K562 (cell line): Measurements from ENCODE around the gene ZNF146. TPM values are rescaled to one million over a fixed set of nuclear protein-coding genes. Genes with fewer than 3 reads are reported as not detected.

Source experiments
- ARNT ChIP-seq, 2 experiments: fragments of 450-650 bp; IDR thresholded peaks; 2 replicates each; pipeline ENCODE4 v1.6.1; 2016; ENCODE audit warnings: mild to moderate bottlenecking in 1 of 2
- CBX3 ChIP-seq, 2 experiments: IDR thresholded peaks; 1 replicate in 1 of 2; 2 replicates in 1 of 2; pipeline ENCODE4 v1.6.1; 2012; ENCODE audit warnings: inconsistent platforms in 2 of 2, low read length in 2 of 2, borderline replicate concordance in 1 of 2, control low read depth in 1 of 2
- CREB1 ChIP-seq, 2 experiments: sonication (generic) in 1 of 2; formaldehyde crosslinking in 1 of 2; IDR thresholded peaks; 2 replicates each; pipeline versions ENCODE4 v1.6.1 to v1.8.0; 2012 to 2022; ENCODE audit warnings: inconsistent platforms in 1 of 2, mild to moderate bottlenecking in 1 of 2, missing genetic modification reagents in 1 of 2, moderate library complexity in 1 of 2
- ERF ChIP-seq: fragments of 450-650 bp; formaldehyde crosslinking; IDR thresholded peaks from 2 replicates; pipeline ENCODE4 v1.4.0; 2020; ENCODE audit warnings: mild to moderate bottlenecking, mixed read lengths
- HDAC3 ChIP-seq: fragments of 450-650 bp; IDR thresholded peaks from 2 replicates; pipeline ENCODE4 v1.6.1; 2018; ENCODE audit warnings: borderline replicate concordance, mild to moderate bottlenecking, moderate library complexity; ENCODE audit not compliant: partially characterized antibody
- HMG20B ChIP-seq: fragments of 250-450 bp; sonication (Bioruptor Pico); IDR thresholded peaks from 2 replicates; pipeline ENCODE4 v1.5.0; 2021; ENCODE audit warnings: mild to moderate bottlenecking
- IRF2 ChIP-seq: sonication (generic); formaldehyde crosslinking; IDR thresholded peaks from 2 replicates; pipeline ENCODE4 v1.8.1; 2022; ENCODE audit warnings: mild to moderate bottlenecking, missing genetic modification reagents
- JUN ChIP-seq, 2 experiments: sonication (generic) in 1 of 2; formaldehyde crosslinking in 1 of 2; IDR thresholded peaks; 2 replicates each; pipeline versions ENCODE4 v1.6.1 to v1.8.0; 2012 to 2022; ENCODE audit warnings: borderline replicate concordance in 2 of 2, mild to moderate bottlenecking in 2 of 2, improper control_type of control experiment in 1 of 2, low read depth in 1 of 2, low read length in 1 of 2, missing genetic modification reagents in 1 of 2
- L3MBTL2 ChIP-seq: fragments of 450-650 bp; IDR thresholded peaks from 2 replicates; pipeline ENCODE4 v1.6.1; 2016; ENCODE audit warnings: mild to moderate bottlenecking, moderate library complexity
- MAFG ChIP-seq: fragments of 450-650 bp; conservative IDR thresholded peaks from 2 replicates; pipeline ENCODE4 v1.6.1; 2016; ENCODE audit warnings: missing genetic modification characterization, missing compliant biosample characterization
- MCM5 ChIP-seq: fragments of 450-650 bp; IDR thresholded peaks from 2 replicates; pipeline ENCODE4 v1.6.1; 2016; ENCODE audit warnings: low read depth
- MEIS2 ChIP-seq: fragments of 450-650 bp; IDR thresholded peaks from 2 replicates; pipeline ENCODE4 v1.6.1; 2014; ENCODE audit warnings: mild to moderate bottlenecking; ENCODE audit not compliant: partially characterized antibody
- MLX ChIP-seq, 2 experiments: fragments of 450-650 bp in 1 of 2; sonication (generic) in 1 of 2; formaldehyde crosslinking; conservative IDR thresholded peaks; 2 replicates each; pipeline versions ENCODE4 v1.4.0 to v1.8.1; 2020 to 2022; ENCODE audit warnings: mild to moderate bottlenecking in 1 of 2, missing genetic modification reagents in 1 of 2
- NBN ChIP-seq: fragments of 450-650 bp; IDR thresholded peaks from 2 replicates; pipeline ENCODE4 v1.6.1; 2016; ENCODE audit warnings: low read depth, mild to moderate bottlenecking
- NONO ChIP-seq, 2 experiments: fragments of 200-400 bp in 1 of 2; fragments of 450-650 bp in 1 of 2; formaldehyde crosslinking in 1 of 2; IDR thresholded peaks; 2 replicates each; pipeline ENCODE4 v1.6.1; 2017; ENCODE audit warnings: low read depth in 2 of 2, mild to moderate bottlenecking in 2 of 2, moderate library complexity in 2 of 2, low read length in 1 of 2
- SRSF9 ChIP-seq: fragments of 200-400 bp; formaldehyde crosslinking; IDR thresholded peaks from 2 replicates; pipeline ENCODE4 v1.6.1; 2017; ENCODE audit warnings: low read depth, low read length, borderline replicate concordance
- STAT5A ChIP-seq: IDR thresholded peaks from 2 replicates; pipeline ENCODE4 v1.6.1; 2012; ENCODE audit warnings: low read length, inconsistent platforms, borderline replicate concordance
- TGIF2 ChIP-seq: sonication (generic); formaldehyde crosslinking; IDR thresholded peaks from 2 replicates; pipeline ENCODE4 v1.8.1; 2022; ENCODE audit warnings: mild to moderate bottlenecking, missing genetic modification reagents, moderate library complexity
- TRIM28 ChIP-seq: fragments of 450-650 bp; IDR thresholded peaks from 2 replicates; pipeline ENCODE4 v1.6.1; 2017
- USF1 ChIP-seq: sonication (generic); formaldehyde crosslinking; IDR thresholded peaks from 2 replicates; pipeline ENCODE4 v1.9.0; 2022; ENCODE audit warnings: mild to moderate bottlenecking, missing genetic modification reagents
- ZFP30 ChIP-seq: fragments of 250-450 bp; sonication (Bioruptor Pico); IDR thresholded peaks from 2 replicates; pipeline ENCODE4 v1.8.0; 2022; ENCODE audit warnings: moderate library complexity, mild to moderate bottlenecking, inconsistent platforms, borderline replicate concordance
- ZNF24 ChIP-seq: fragments of 450-650 bp; IDR thresholded peaks from 2 replicates; pipeline ENCODE4 v1.6.1; 2016
- ZNF75A ChIP-seq: fragments of 450-650 bp; formaldehyde crosslinking; IDR thresholded peaks from 2 replicates; pipeline ENCODE4 v1.4.0; 2020; ENCODE audit warnings: mild to moderate bottlenecking
- polyA plus RNA-seq, 8 experiments: library from polyadenylated mRNA; depleted of rRNA in 4 of 8; stranded (reverse) in 5 of 8; unstranded in 3 of 8; fragments of >200 nt; fragmentation: Nextera tagmentation in 2 of 8; fragmentation: Illumina TruSeq in 1 of 8; extraction: Ambion mirVana in 2 of 8; extraction: Trizol in 1 of 8; gene quantifications; 2 replicates each; pipeline versions ENCODE4 v1.2.1 to v1.2.3, GENCODE V29; 2011 to 2014; ENCODE audit warnings: inconsistent platforms in 1 of 8, missing spikeins in 1 of 8
- total RNA-seq, 7 experiments: library from RNA; depleted of rRNA in 6 of 7; stranded (reverse); fragments of >200 nt in 6 of 7; fragmentation: Illumina TruSeq in 2 of 7; extraction: Trizol in 2 of 7; gene quantifications; 2 replicates each; pipeline versions ENCODE4 v1.2.1 to v1.2.3, GENCODE V29; 2011 to 2021; ENCODE audit warnings: low replicate concordance in 1 of 7
- TF ChIP-seq, protein P1 (sequence below): fragments of 250-450 bp; sonication (Bioruptor Pico); IDR thresholded peaks from 2 replicates; pipeline ENCODE4 v1.8.0; 2022; ENCODE audit warnings: inconsistent platforms, mild to moderate bottlenecking, moderate library complexity, borderline replicate concordance
- TF ChIP-seq, protein P2 (sequence below): sonication (generic); formaldehyde crosslinking; IDR thresholded peaks from 2 replicates; pipeline ENCODE4 v1.8.0; 2022; ENCODE audit warnings: mild to moderate bottlenecking, missing genetic modification reagents, borderline replicate concordance

ZNF146 gene
- total and polyA plus RNA-seq, 9 of the 15 experiments (the other 6 are each of a cell fraction or from before 2014, with no cell fraction given) = 36.2 to 195 (median 116) TPM

DNA sequence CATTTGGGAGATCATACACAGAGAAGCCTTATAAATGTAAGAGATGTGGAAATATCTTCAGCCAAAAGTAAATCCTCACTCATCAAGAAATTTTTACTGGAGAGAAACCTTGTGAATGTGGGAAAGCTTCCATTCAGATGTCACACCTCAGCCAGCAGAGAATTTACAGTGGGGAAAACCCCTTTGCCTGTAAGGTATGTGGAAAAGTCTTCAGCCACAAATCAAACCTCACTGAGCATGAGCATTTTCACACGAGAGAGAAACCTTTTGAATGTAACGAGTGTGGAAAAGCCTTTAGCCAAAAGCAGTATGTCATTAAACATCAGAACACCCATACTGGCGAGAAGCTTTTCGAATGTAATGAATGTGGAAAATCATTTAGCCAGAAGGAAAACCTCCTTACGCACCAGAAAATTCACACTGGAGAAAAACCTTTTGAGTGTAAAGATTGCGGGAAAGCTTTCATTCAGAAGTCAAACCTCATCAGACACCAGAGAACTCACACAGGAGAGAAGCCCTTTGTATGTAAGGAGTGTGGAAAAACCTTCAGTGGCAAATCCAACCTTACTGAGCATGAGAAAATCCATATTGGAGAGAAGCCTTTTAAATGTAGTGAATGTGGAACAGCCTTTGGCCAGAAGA lies 21.5 kb downstream of the ZNF146 start (continued):
- TF ChIP-seq NONO (IDR thresholded peaks at IDR 0.05; ENCODE audit: low read depth in 2 of 2, low read length in 1 of 2) (no peak), MEIS2 (no peak), NBN (no peak), ZFP30 (CRISPR knock-in tag) (no peak), HDAC3 (no peak), USF1 (CRISPR knock-in tag) (no peak), CBX3 (IDR thresholded peaks at IDR 0.05; ENCODE audit: borderline replicate concordance in 1 of 2, low read length in 2 of 2) (0 out of 3 replicates have a peak, but pooled peaks of 1 of the 2 experiments have one; percentile 50), CREB1 (IDR thresholded peaks at IDR 0.05) (no peak), CREB1 (CRISPR knock-in tag; IDR thresholded peaks at IDR 0.05) (no peak), JUN (IDR thresholded peaks at IDR 0.05; ENCODE audit: borderline replicate concordance, low read depth, low read length) (peak; percentile 10; the same call in 1 of the 2 replicates), JUN (CRISPR knock-in tag; IDR thresholded peaks at IDR 0.05; ENCODE audit: borderline replicate concordance) (no peak), ZNF75A (CRISPR knock-in tag) (peak; percentile 93), IRF2 (no peak), L3MBTL2 (no peak), TGIF2 (CRISPR knock-in tag) (no peak), MAFG (tag) (no peak), ZNF24 (no peak), SRSF9 (no peak), MLX (CRISPR knock-in tag; conservative IDR thresholded peaks at IDR 0.05) (no peak), TRIM28 (no peak), ERF (CRISPR knock-in tag) (no peak), STAT5A (no peak), ARNT (IDR thresholded peaks at IDR 0.05) (no peak), HMG20B (CRISPR knock-in tag) (no peak), MCM5 (no peak)
- TF ChIP-seq, protein P1, sequence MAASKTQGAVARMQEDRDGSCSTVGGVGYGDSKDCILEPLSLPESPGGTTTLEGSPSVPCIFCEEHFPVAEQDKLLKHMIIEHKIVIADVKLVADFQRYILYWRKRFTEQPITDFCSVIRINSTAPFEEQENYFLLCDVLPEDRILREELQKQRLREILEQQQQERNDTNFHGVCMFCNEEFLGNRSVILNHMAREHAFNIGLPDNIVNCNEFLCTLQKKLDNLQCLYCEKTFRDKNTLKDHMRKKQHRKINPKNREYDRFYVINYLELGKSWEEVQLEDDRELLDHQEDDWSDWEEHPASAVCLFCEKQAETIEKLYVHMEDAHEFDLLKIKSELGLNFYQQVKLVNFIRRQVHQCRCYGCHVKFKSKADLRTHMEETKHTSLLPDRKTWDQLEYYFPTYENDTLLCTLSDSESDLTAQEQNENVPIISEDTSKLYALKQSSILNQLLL (CRISPR knock-in tag) = no peak
- TF ChIP-seq, protein P2, sequence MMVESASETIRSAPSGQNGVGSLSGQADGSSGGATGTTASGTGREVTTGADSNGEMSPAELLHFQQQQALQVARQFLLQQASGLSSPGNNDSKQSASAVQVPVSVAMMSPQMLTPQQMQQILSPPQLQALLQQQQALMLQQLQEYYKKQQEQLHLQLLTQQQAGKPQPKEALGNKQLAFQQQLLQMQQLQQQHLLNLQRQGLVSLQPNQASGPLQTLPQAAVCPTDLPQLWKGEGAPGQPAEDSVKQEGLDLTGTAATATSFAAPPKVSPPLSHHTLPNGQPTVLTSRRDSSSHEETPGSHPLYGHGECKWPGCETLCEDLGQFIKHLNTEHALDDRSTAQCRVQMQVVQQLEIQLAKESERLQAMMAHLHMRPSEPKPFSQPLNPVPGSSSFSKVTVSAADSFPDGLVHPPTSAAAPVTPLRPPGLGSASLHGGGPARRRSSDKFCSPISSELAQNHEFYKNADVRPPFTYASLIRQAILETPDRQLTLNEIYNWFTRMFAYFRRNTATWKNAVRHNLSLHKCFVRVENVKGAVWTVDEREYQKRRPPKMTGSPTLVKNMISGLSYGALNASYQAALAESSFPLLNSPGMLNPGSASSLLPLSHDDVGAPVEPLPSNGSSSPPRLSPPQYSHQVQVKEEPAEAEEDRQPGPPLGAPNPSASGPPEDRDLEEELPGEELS = no peak
